ENCODE results near the gene GTF2A1. TPM values are rescaled to one million over a fixed set of nuclear protein-coding genes. Genes with fewer than 3 reads are reported as not detected.

The GTF2A1 gene
- total and polyA plus RNA-seq, 4 donors: 4.5 to 40.8 (median 16.7) TPM

DNA sequence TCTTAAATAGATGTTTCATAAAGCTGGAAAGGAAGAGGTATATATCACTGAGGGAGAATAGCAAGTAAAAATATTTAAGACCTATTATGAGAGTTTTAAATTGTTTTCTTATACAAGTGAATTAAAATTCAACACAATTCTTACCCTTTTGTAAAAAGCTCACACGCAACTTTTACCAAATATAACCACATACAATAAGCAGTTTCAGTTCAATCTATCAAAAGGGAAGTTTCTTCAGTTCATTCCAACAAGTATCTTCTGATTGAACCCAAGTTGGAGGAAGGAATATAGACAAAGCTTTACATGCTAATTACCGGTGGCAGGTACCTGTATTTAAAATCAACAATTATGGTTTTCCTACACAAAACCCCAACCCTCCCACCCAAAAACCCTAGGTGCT lies 41.1 kb downstream of the GTF2A1 start:
- peaks cover 0 to 8% (median 1%) of the 10 kb centered on the region in 4 donors for H3K36me3 ChIP-seq (ENCODE audit: control insufficient read depth in 4 of 4, insufficient read depth in 4 of 4, low read length in 4 of 4)
- no peaks in the 10 kb centered on the region for H3K27me3 ChIP-seq (ENCODE audit: control insufficient read depth in 3 of 3, insufficient read depth in 3 of 3, low read length in 2 of 3)
- ATAC-seq (ENCODE audit: insufficient read depth, low FRiP score) (no peak), DNase-seq (no peak)
- no peak overlapping the region for H3K9ac ChIP-seq (ENCODE audit: insufficient read depth in 1 of 2, low read length in 2 of 2)
- WGBS, 2 donors: 78 to 83% methylated on average over 2 of the region's 2 CpGs
- TF ChIP-seq CTCF (IDR thresholded peaks at IDR 0.05; ENCODE audit: control extremely low read depth, extremely low read depth): no peak
- H3K4me3 ChIP-seq: no peak overlapping the region
- H3K9me3 ChIP-seq (ENCODE audit: control insufficient read depth in 4 of 4, insufficient read depth in 3 of 4, low read length in 3 of 4): no peaks in the 10 kb centered on the region
- H3K4me1 ChIP-seq (ENCODE audit: control insufficient read depth in 5 of 5, insufficient read depth in 5 of 5, low read length in 5 of 5): peaks cover 0 to 7% (median 0%) of the 10 kb centered on the region in 5 donors
- no peak overlapping the region for H3K27ac ChIP-seq (ENCODE audit: low read depth in 1 of 2, low read length in 1 of 2)

- H3K27ac ChIP-seq (ENCODE audit: low read depth in 1 of 2, low read length in 1 of 2): no peak overlapping the region
- H3K9me3 ChIP-seq (ENCODE audit: control insufficient read depth in 4 of 4, insufficient read depth in 3 of 4, low read length in 3 of 4): no peaks in the 10 kb centered on the region
- peaks cover 0 to 3% (median 1%) of the 10 kb centered on the region in 4 donors for H3K36me3 ChIP-seq (ENCODE audit: control insufficient read depth in 4 of 4, insufficient read depth in 4 of 4, low read length in 4 of 4)
- DNase-seq: no peak
- no peak overlapping the region for H3K4me3 ChIP-seq
- no peaks in the 10 kb centered on the region for H3K27me3 ChIP-seq (ENCODE audit: control insufficient read depth in 3 of 3, insufficient read depth in 3 of 3, low read length in 2 of 3)
- H3K4me1 ChIP-seq (ENCODE audit: control insufficient read depth in 5 of 5, insufficient read depth in 5 of 5, low read length in 5 of 5): peaks cover 0 to 7% (median 0%) of the 10 kb centered on the region in 5 donors
- no peak overlapping the region for H3K9ac ChIP-seq (ENCODE audit: insufficient read depth in 1 of 2, low read length in 2 of 2)
- ATAC-seq (ENCODE audit: insufficient read depth, low FRiP score): no peak
- TF ChIP-seq CTCF (IDR thresholded peaks at IDR 0.05; ENCODE audit: control extremely low read depth, extremely low read depth): no peak
Measured at GRCh38 chr14:81178063-81178462, 42.7 kb downstream of the GTF2A1 start.

- no peak overlapping the region for H3K27ac ChIP-seq (ENCODE audit: low read depth in 1 of 2, low read length in 1 of 2)
- peaks cover 0 to 7% (median 0%) of the 10 kb centered on the region in 5 donors for H3K4me1 ChIP-seq (ENCODE audit: control insufficient read depth in 5 of 5, insufficient read depth in 5 of 5, low read length in 5 of 5)
- no peaks in the 10 kb centered on the region for H3K9me3 ChIP-seq (ENCODE audit: control insufficient read depth in 4 of 4, insufficient read depth in 3 of 4, low read length in 3 of 4)
- no peak overlapping the region for H3K4me3 ChIP-seq
- DNase-seq: peak in 1 of 3 donors; percentile 9
- H3K9ac ChIP-seq (ENCODE audit: insufficient read depth in 1 of 2, low read length in 2 of 2): peak overlapping the region in 1 of 2 donors; percentile 4
- H3K36me3 ChIP-seq (ENCODE audit: control insufficient read depth in 4 of 4, insufficient read depth in 4 of 4, low read length in 4 of 4): peaks cover 0 to 3% (median 1%) of the 10 kb centered on the region in 4 donors
- TF ChIP-seq CTCF (IDR thresholded peaks at IDR 0.05; ENCODE audit: control extremely low read depth, extremely low read depth): no peak
- H3K27me3 ChIP-seq (ENCODE audit: control insufficient read depth in 3 of 3, insufficient read depth in 3 of 3, low read length in 2 of 3): no peaks in the 10 kb centered on the region
- 54 to 66% methylated on average over 1 of the region's 1 CpG for WGBS, 2 donors
- ATAC-seq (ENCODE audit: insufficient read depth, low FRiP score): no peak
Measured at GRCh38 chr14:81177225-81177624, 43.5 kb downstream of the GTF2A1 start.

DNA sequence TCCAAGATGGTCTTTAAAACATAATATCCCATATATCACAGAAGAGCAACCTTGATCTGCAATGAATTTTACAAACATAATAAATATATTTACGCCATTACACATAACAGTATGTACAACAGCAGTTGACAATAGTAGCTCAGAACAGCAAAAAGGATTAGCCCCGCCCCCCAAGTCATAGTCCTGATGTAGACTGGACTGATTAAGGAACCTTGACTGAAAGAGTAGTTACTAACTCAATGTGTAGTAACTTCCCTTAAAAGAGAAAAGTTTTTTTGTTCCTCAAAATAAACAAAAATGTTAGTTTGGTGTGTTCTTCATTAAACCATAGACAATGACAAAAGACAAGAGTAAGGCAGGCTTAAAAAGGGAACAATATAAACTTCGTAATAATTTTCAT lies 44.5 kb downstream of the GTF2A1 start:
- H3K27ac ChIP-seq (ENCODE audit: low read depth in 1 of 2, low read length in 1 of 2): no peak overlapping the region
- peaks cover 0 to 7% (median 0%) of the 10 kb centered on the region in 5 donors for H3K4me1 ChIP-seq (ENCODE audit: control insufficient read depth in 5 of 5, insufficient read depth in 5 of 5, low read length in 5 of 5)
- no peak overlapping the region for H3K9ac ChIP-seq (ENCODE audit: insufficient read depth in 1 of 2, low read length in 2 of 2)
- no peak for TF ChIP-seq CTCF (IDR thresholded peaks at IDR 0.05; ENCODE audit: control extremely low read depth, extremely low read depth)
- WGBS, 2 donors: 74 to 83% methylated on average over 3 of the region's 3 CpGs
- H3K4me3 ChIP-seq: no peak overlapping the region
- ATAC-seq (ENCODE audit: insufficient read depth, low FRiP score) (no peak), DNase-seq (no peak)
- H3K27me3 ChIP-seq (ENCODE audit: control insufficient read depth in 3 of 3, insufficient read depth in 3 of 3, low read length in 2 of 3): no peaks in the 10 kb centered on the region
- no peaks in the 10 kb centered on the region for H3K9me3 ChIP-seq (ENCODE audit: control insufficient read depth in 4 of 4, insufficient read depth in 3 of 4, low read length in 3 of 4)
- peaks cover 0 to 3% (median 1%) of the 10 kb centered on the region in 4 donors for H3K36me3 ChIP-seq (ENCODE audit: control insufficient read depth in 4 of 4, insufficient read depth in 4 of 4, low read length in 4 of 4)

Data from lung (tissue), 12 donors.